HG03175 (cell line): ENCODE measurements around the gene ADGRB2.

Source experiments
- ATAC-seq: cut with Tn5 transposase; IDR thresholded peaks from one replicate; pipeline ENCODE4 v1.9.1; 2021; ENCODE audit warnings: mild to moderate bottlenecking, moderate library complexity; ENCODE audit not compliant: unreplicated experiment

The ADGRB2 gene

GRCh38 chr1:31704271-31705079 is 59.7 kb downstream of the ADGRB2 start:
- no peak for ATAC-seq

GRCh38 chr1:31703431-31704270 is 60.5 kb downstream of the ADGRB2 start, which contains the start of gene COL16A1:
TSS of gene COL16A1 (minus strand) at chr1:31704017. CDS start at chr1:31702193, 1,824 bp downstream.
- no peak for ATAC-seq

- ATAC-seq = no peak
These were observed 61.2 kb downstream of the ADGRB2 start for GRCh38 chr1:31702836-31703404.

- ATAC-seq = no peak
These were observed 62.9 kb downstream of the ADGRB2 start for GRCh38 chr1:31701091-31701736.

GRCh38 chr1:31700468-31701090 is 63.6 kb downstream of the ADGRB2 start:
- no peak for ATAC-seq

- no peak for ATAC-seq
These were observed 64.7 kb downstream of the ADGRB2 start for GRCh38 chr1:31699341-31699891.

GRCh38 chr1:31697369-31697984 is 66.7 kb downstream of the ADGRB2 start:
- no peak for ATAC-seq

GRCh38 chr1:31696242-31696641 is 67.9 kb downstream of the ADGRB2 start:
- no peak for ATAC-seq

- no peak for ATAC-seq
These were observed 68.8 kb downstream of the ADGRB2 start for GRCh38 chr1:31695327-31695726.

GRCh38 chr1:31694964-31695313 is 69.2 kb downstream of the ADGRB2 start:
- no peak for ATAC-seq

GRCh38 chr1:31694069-31694963 is 69.8 kb downstream of the ADGRB2 start:
- ATAC-seq = no peak

- no peak for ATAC-seq
These were observed 70.9 kb downstream of the ADGRB2 start for GRCh38 chr1:31693231-31693630.

- no peak for ATAC-seq
These were observed 72.2 kb downstream of the ADGRB2 start for GRCh38 chr1:31691951-31692350.

GRCh38 chr1:31691446-31691845 is 72.7 kb downstream of the ADGRB2 start:
- no peak for ATAC-seq

GRCh38 chr1:31690921-31691320 is 73.2 kb downstream of the ADGRB2 start:
- no peak for ATAC-seq

- ATAC-seq = no peak
These were observed 74.3 kb downstream of the ADGRB2 start for GRCh38 chr1:31689854-31690253.

- no peak for ATAC-seq
These were observed 74.8 kb downstream of the ADGRB2 start for GRCh38 chr1:31689379-31689778.

GRCh38 chr1:31688233-31688918 is 75.8 kb downstream of the ADGRB2 start:
- no peak for ATAC-seq
